NCI-H1105 (cell line): ENCODE results near the gene ATRN.

Experiments
- DNase-seq: peaks from one replicate; lab custom pipeline; 2025; lab: John Stamatoyannopoulos, UW

Gene ATRN

GRCh38 chr20:3677733-3678132, 206.9 kb downstream of the ATRN start:
- no peak for DNase-seq

GRCh38 chr20:3678198-3678597, 207.4 kb downstream of the ATRN start:
- DNase-seq, result no peak

- no peak for DNase-seq
These were observed 208.3 kb downstream of the ATRN start for GRCh38 chr20:3678856-3679720.

- DNase-seq, result no peak
These were observed 209.2 kb downstream of the ATRN start for GRCh38 chr20:3679749-3680700.

- DNase-seq, result no peak
These were observed 210.0 kb downstream of the ATRN start for GRCh38 chr20:3680701-3681351.

GRCh38 chr20:3681352-3681930, 210.6 kb downstream of the ATRN start:
- no peak for DNase-seq

- DNase-seq, result no peak
These were observed 211.3 kb downstream of the ATRN start, which contains the start of gene ADAM33 for GRCh38 chr20:3681931-3682781. TSS of gene ADAM33 (minus strand) at chr20:3682010. CDS start at chr20:3682004, 6 bp downstream.

GRCh38 chr20:3685341-3685740, 214.5 kb downstream of the ATRN start:
- DNase-seq, result no peak

- no peak for DNase-seq
These were observed 215.6 kb downstream of the ATRN start for GRCh38 chr20:3686421-3686820.

GRCh38 chr20:3686867-3687321, 216.1 kb downstream of the ATRN start:
- no peak for DNase-seq

GRCh38 chr20:3687655-3688054, 216.8 kb downstream of the ATRN start:
- no peak for DNase-seq

GRCh38 chr20:3689978-3690377, 219.2 kb downstream of the ATRN start:
- DNase-seq, result no peak

GRCh38 chr20:3690413-3690812, 219.6 kb downstream of the ATRN start:
- no peak for DNase-seq

- no peak for DNase-seq
These were observed 220.5 kb downstream of the ATRN start for GRCh38 chr20:3691306-3691705.

- DNase-seq, result no peak
These were observed 221.1 kb downstream of the ATRN start for GRCh38 chr20:3691897-3692296.

GRCh38 chr20:3692706-3693294, 222.0 kb downstream of the ATRN start:
- DNase-seq, result no peak

- no peak for DNase-seq
These were observed 222.6 kb downstream of the ATRN start for GRCh38 chr20:3693376-3693775.

GRCh38 chr20:3694864-3695263, 224.0 kb downstream of the ATRN start:
- no peak for DNase-seq

GRCh38 chr20:3696200-3696599, 225.4 kb downstream of the ATRN start:
- DNase-seq, result no peak
